HG02943 (cell line): Measurements from ENCODE around the gene RHOT2.

Experiments
- ATAC-seq: cut with Tn5 transposase; IDR thresholded peaks from one replicate; pipeline ENCODE4 v1.9.1; 2021; ENCODE audit warnings: mild to moderate bottlenecking, low read depth, moderate library complexity; ENCODE audit not compliant: unreplicated experiment

The RHOT2 gene

DNA sequence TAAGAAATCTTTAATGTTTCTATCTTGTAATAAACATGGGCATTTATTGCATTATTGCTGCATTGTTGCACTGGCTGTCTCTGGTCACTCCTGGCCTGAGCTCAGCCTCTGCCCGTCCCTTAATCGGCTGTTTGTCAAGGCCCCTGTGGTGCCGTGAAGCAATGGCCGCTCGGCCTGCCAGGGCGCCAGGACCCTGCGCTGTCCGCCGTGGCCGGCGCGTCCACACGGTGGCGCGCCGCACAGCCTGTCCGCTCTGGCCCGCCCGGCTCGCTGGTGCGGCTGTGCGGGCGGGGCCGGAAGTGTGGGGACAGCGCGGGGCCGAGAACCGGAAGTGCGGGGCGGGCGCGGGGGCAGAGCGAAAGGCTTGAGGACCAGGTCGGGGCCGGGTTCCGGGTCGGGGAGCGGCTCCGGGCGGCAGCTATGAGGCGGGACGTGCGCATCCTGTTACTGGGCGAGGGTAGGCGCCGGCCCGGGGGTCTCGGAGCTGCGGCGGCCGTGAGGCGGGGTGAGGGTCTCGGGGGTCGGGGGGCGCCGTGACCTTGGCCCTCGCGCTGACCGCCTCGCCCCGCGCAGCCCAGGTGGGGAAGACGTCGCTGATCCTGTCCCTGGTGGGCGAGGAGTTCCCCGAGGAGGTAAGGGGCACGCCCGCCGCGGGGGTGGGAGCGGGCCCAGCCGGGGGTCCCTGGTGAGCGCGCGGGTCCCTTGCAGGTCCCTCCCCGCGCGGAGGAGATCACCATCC lies at the start of gene RHOT2:
TSS of gene RHOT2 (plus strand) at position 353 of the 739 bp plus-strand sequence. CDS start at position 421, 68 bp downstream.
- no peak for ATAC-seq

DNA sequence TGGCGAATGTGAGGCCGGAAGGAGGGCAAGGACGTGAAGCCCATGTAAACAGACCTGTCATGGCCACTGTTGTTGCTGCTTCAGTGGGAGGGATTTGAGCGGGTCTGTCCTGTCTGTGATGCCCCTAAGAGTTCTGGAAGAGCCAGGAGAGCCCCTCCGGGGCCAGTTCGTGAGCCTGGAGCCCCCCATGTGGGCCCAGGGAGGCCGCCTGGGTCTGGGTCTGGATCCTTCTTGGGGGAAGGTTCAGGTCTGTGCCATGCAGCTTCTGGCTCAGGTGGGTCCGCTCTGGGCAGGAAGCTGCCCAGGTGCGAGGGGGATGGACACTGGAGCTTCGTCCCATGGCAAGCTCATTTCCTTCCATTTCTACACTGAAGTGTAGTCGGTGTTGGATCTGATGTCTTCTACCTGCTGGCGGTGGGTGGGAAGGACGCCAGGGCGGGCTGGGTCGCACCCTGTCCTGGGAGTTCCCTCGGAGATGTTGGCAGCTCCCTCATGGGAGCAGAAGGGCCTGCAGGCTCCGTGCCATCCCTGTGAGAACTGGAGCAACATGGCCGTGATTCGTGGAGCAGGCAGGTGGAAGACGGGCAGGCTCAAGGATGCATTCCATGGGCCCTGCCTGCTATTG lies 48.3 kb upstream of the RHOT2 start:
- ATAC-seq = no peak

DNA sequence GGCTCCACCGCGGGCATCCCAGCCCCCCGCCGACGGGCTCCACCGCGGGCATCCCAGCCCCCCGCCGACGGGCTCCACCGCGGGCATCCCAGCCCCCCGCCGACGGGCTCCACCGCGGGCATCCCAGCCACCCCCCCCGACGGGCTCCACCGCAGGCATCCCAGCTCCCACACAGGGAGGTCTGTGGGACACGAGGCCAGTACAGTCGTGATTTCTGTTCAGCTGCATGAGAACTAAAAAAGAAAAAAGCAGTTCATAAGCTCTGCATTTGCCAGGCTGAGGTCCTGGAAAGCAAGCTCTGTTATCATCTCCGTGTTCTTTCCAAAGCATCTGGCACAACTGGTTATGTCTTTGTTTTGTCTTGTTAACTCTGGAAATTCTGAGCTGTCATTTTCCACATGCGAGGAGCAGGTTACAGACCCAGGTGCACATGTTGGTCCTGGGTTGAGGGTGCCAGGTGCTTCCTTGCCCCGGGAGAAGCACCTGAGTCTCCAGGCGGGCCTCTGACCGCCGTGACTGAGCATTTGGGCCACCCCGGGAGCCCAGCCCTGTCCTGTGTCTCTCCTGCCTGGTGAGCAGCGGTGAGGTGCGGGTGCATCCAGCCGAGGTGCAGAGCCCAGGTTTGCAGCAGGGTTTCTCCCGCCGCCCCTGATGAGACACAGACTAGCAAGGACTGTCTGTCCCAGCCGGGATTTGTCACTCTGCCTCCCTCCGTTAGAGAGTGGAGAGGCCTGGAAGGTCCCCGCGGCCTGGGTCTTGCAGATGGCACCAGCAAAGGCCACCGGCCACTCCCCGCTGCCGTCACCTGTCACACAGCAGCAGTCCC lies 47.0 kb upstream of the RHOT2 start:
- ATAC-seq = no peak

DNA sequence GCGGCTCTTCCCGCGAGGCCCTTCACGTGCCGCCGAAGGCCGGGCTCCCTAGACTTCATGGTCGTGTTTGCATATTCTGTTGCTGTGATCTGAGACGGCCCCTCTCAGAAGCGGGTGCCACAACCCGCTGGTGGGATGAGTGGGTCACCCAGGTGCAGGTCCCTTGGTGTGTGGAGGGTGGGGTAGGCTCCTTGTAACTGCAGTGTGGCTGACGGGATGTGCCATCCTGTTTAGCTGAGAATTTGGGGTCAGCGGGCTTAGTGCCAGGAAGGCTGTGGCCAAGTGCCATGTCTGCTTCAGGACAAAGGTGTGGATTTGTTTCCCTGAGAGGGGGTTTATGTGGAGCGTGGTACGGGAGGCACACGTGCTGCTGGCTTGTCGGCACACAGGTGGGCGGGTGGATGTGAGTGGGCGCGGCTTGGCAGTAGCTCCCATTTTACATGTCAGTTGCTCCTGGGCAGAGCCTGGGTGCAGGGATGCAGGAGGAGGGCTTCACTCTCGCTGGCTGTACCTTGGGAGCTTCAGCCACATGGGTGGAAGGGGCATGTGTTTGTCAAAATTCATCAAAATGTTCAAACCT lies 46.3 kb upstream of the RHOT2 start:
- no peak for ATAC-seq

DNA sequence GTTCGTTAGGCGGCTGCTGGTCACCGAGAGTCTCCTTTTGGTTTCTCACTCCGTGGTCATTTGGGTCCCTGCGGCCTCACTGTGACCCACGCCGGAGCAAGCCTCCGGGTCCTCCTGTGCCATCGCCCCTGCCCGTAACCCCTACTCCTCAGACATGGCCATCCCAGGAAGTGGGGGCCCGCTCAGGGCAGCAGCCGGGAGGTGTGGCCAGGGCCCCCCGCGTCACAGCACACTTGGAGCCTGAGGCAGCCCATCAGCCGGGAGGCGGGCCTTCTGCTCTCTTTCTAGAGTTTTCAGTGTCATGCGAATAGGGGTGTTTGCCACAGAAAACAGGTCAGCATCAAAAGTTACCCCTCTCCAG lies 45.0 kb upstream of the RHOT2 start:
- ATAC-seq = no peak

DNA sequence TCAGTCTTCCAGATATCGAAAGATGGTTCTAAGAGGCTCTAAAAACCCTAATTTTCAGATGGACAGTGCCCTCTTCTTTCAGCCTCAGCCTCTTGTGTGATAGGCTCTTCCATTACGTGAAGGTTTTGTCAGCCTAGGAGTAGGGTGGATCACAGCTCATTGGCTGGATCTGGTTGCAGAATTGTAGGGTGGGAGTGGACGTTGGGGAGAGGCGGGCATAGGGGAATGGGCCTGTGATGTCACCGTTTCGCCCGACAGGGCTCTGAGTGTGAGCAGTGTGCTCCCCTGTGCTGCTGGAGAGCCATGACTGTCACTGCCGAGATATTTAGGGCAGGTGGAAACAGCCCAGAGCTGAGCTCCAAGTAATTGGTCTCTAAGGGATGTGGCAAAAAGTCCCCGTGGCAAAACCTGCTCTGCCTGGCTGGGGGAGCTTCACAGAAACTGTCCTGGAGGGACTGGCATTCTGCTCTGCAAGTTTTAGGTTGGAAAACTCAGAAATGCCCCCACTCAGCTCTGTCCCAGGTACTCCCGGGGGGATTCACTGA lies 43.3 kb upstream of the RHOT2 start:
- ATAC-seq = no peak

DNA sequence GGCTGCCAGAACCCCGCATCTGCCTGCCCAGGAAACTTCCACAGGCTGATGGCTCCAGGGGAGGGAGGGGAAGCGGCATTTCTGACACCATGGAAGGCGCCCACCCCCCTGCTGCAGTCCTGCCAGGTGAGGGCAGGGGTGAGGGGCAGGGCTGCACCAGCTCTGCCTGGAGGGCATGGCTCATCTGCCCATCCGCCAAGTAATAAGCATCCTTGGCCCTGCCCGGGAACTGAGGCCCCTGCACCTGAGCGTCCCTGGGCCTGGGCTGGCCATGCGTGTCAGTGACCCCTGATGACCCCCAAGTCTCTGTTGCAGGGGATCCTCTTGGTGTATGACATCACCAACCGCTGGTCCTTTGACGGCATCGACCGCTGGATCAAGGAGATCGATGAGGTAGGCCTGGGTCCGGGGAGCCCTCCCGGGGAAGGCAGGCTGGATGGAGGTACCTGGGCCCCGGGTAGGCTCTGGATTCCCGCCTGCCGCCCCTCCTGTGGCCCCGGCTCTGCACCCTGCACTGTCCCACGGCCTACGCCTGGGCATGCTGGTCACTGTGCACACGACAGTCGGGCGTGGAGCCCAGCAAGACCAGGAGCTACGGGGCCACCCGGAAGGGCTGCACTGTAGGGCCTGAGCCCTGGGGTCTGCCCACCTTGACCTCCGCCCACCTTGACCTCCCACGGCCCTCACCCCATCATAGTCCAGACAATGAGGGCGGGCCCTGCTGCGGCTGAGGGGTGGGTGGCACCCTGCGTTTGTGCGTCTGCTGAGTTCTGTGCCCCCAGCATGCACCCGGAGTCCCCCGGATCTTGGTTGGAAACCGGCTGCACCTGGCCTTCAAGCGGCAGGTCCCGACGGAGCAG lies 42.6 kb upstream of the RHOT2 start:
- no peak for ATAC-seq

DNA sequence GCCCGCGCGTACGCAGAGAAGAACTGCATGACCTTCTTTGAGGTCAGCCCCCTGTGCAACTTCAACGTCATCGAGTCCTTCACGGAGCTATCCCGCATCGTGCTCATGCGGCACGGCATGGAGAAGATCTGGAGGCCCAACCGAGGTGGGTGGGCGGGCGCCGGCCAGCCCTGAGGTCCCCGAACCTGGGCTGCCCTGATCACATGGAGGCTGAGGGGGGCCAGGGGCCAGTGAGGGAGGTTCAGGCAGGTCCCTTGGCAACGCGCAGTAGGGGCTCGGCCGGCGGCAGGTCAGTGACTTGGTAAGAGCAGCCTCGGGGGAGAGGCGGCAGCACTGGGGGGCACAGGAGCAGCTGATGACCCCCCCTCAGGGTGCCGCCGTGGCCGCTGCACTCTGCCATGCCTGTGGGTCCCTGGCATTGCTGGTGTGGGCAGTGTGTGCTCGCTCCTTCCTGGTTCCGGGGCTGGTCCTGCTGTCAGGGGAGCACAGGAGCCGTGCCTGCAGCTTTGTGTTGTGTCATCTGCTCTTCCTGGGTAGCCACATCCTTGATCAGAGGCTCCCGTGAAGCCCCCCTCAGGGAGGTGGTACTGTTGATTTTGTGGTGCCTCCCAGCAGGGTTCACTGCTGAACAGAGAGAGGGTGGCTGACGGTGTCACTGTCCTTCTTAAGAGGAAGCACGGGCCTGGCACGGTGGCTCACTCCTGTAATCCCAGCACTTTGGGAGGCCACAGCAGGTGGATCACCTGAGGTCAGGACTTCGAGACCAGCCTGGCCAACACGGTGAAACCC lies 41.8 kb upstream of the RHOT2 start:
- ATAC-seq = no peak

- ATAC-seq = no peak
Measured at GRCh38 chr16:626787-627453, 41.0 kb upstream of the RHOT2 start.

DNA sequence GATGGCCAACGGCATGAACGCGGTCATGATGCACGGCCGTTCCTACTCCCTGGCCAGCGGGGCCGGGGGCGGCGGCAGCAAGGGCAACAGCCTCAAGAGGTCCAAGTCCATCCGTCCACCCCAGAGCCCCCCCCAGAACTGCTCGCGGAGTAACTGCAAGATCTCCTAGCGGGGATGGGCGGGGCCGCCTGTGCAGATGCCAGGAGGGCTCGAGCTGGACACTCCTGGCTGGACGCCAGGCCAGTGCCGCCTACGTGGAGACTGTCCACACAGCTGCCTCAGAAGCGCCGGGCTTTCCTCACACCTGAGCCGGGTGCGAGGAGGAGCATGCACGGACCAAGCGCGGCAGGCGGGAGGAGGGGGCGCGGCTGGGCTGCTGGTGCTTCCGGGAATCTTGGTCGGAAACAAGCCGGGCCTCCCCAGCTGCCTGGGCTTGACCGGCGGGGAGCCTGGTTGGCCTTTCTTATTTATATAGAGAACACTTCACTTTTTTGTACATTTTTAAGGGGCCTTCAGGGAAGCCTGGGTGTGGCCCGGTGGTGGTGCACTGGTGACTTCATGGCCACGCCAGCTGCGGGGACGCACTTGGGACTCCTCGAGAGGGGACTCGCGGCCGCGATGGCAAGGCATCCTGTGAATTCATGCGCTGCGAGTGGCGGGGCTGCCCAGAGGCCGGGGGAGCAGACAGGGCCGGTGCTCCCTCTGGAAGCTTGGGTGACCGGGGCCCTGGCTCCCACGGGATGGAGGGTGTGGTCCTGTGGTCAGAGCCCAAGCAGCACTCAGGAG lies 40.3 kb upstream of the RHOT2 start:
- ATAC-seq = no peak

- ATAC-seq = no peak
Measured at GRCh38 chr16:628321-629061, 39.4 kb upstream of the RHOT2 start.

- ATAC-seq = no peak
Measured at GRCh38 chr16:629185-629832, 38.6 kb upstream of the RHOT2 start.

DNA sequence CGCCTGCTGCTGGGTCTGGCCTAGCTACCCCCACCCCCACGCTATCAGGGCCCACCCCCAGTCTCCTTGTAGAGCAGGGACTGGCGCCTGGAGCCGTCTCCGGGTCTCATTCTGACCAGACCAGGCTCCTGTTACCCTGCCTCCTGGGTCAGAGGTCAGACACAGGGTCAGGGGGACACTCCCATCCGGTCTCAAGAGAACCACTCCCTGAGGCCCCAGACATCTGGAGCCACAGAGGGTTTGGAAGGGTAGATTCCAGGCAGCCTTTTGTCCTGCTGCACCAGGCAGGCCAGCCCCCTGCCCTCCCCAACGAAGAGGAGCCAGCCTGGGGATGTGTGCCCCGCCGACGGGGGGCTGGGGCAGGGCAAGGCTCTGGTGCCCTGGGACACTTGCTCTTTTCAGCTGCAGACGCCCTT lies 38.1 kb upstream of the RHOT2 start:
- no peak for ATAC-seq

DNA sequence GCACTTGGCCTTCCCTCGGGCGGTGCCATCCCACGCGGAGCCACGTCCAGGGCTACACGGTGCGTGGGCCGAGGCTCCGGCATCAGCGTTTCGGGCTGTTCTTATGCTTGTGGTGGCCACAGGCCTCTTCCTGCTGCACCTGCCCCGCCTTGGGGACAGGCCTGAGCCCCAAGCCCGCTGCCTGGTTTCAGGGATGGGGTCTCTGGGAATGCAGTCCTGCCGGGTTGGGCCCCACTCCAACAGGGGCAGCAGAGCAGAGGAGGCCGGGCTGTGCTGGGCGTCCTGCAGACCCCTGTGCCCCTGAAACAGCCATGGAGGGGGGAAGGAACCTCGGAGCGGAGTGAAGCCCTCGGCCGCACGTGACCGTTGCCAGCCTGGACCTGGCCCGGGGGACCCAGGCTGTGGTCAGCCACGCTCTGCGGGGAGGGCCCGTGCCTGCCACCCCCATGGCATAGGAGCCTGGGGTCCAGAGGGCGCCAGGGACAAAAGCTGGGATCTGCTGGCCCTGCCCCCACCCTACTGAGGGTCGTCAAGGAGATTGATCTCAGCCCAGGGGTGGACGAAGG lies 37.6 kb upstream of the RHOT2 start:
- no peak for ATAC-seq

- no peak for ATAC-seq
Measured at GRCh38 chr16:630815-631405, 37.0 kb upstream of the RHOT2 start, which contains the start of gene WFIKKN1. Gene WFIKKN1, plus strand, starts transcription at chr16:630985. Its CDS starts 269 bp downstream, at chr16:631254.

DNA sequence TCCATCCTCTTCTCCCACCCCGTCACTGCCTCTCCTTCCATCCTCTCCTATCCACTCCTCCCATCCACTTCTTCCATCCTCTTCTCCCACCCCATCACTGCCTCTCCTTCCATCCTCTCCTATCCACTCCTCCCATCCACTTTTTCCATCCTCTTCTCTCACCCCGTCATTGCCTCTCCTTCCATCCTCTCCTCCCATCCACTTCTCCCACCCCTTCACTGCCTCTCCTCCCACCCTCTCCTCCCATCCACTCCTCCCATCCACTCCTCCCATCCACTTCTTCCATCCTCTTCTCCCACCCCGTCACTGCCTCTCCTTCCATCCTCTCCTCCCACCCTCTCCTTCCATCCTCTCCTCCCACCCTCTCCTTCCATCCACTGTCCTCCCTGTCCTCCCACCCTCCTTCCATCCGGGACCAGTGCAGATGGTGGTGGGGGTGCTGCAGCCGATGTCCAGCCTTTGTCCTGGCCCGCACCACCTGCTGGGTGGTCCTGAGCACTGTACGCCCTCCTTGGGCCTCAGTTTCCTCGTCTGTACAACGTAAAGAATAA lies 36.0 kb upstream of the RHOT2 start:
- ATAC-seq = no peak
